H1 (cell line): ENCODE measurements around the gene OR2V1. TPM values are rescaled to one million over a fixed set of nuclear protein-coding genes. Genes with fewer than 3 reads are reported as not detected.

Source experiments
- ASH2L ChIP-seq: fragments of 200-600, 300-600 bp; sonication (generic); IDR thresholded peaks from one replicate; pipeline ENCODE4 v1.7.1; 2017; ENCODE audit warnings: low read length
- BCL11A ChIP-seq, 2 experiments: IDR thresholded peaks; one replicate each; pipeline ENCODE4 v1.6.1; 2011; ENCODE audit warnings: low read depth in 2 of 2, low read length in 2 of 2, mild to moderate bottlenecking in 2 of 2
- BRCA1 ChIP-seq: IDR thresholded peaks from 2 replicates; pipeline ENCODE4 v1.6.1; 2012; ENCODE audit warnings: low read depth, low read length, improper control_type of control experiment
- CHD1 ChIP-seq: IDR thresholded peaks from 2 replicates; pipeline ENCODE4 v1.6.1; 2012; ENCODE audit warnings: low read depth, low read length, improper control_type of control experiment
- CHD2 ChIP-seq: IDR thresholded peaks from 2 replicates; pipeline ENCODE4 v1.6.1; 2012; ENCODE audit warnings: low read length, improper control_type of control experiment
- CTCF ChIP-seq, 3 experiments: IDR thresholded peaks; 1 replicate in 2 of 3; 2 replicates in 1 of 3; pipeline versions ENCODE4 v1.5.1 to v1.6.1; 2011; ENCODE audit warnings: low read length in 3 of 3, mild to moderate bottlenecking in 3 of 3, inconsistent platforms in 2 of 3, low read depth in 1 of 3, moderate library complexity in 1 of 3; ENCODE audit not compliant: insufficient read depth in 1 of 3; ENCODE audit errors: control extremely low read depth in 1 of 3
- EZH2 ChIP-seq: fragments of 200-600 bp; sonication (generic); IDR thresholded peaks from 2 replicates; pipeline ENCODE4 v1.7.1; 2012; ENCODE audit warnings: low read depth, mild to moderate bottlenecking, moderate library complexity, low read length, inconsistent platforms; ENCODE audit not compliant: severe bottlenecking
- HDAC6 ChIP-seq: IDR thresholded peaks from one replicate; pipeline ENCODE4 v1.7.1; 2012; ENCODE audit warnings: low read depth, mild to moderate bottlenecking, inconsistent platforms, low read length, moderate library complexity
- JUND ChIP-seq: IDR thresholded peaks from 2 replicates; pipeline ENCODE4 v1.6.1; 2011; ENCODE audit warnings: mild to moderate bottlenecking, improper control_type of control experiment, low read length
- NRF1 ChIP-seq: IDR thresholded peaks from 2 replicates; pipeline ENCODE4 v1.6.1; 2011; ENCODE audit warnings: mild to moderate bottlenecking, low read depth, low read length, improper control_type of control experiment
- PHF8 ChIP-seq: fragments of 200-600 bp; sonication (generic); conservative IDR thresholded peaks from 2 replicates; pipeline ENCODE4 v1.7.1; 2012; ENCODE audit warnings: low read depth, mild to moderate bottlenecking, inconsistent platforms, low read length, moderate library complexity
- RFX5 ChIP-seq: IDR thresholded peaks from 2 replicates; pipeline ENCODE4 v1.6.1; 2011; ENCODE audit warnings: low read depth, low read length, improper control_type of control experiment, borderline replicate concordance
- RNF2 ChIP-seq: fragments of 200-900, 300-1000 bp; sonication (generic); IDR thresholded peaks from 2 replicates; pipeline ENCODE4 v1.7.1; 2016; ENCODE audit warnings: borderline replicate concordance, low read depth, mild to moderate bottlenecking, antibody characterized with exemption, low read length; ENCODE audit not compliant: poor library complexity, severe bottlenecking; ENCODE audit errors: missing control alignments
- SIRT6 ChIP-seq: IDR thresholded peaks from one replicate; pipeline ENCODE4 v1.7.1; 2012; ENCODE audit warnings: low read length, inconsistent platforms
- SP2 ChIP-seq: IDR thresholded peaks from 2 replicates; pipeline ENCODE4 v1.6.1; 2012; ENCODE audit warnings: mild to moderate bottlenecking, low read length, inconsistent platforms
- TBP ChIP-seq: IDR thresholded peaks from 2 replicates; pipeline ENCODE4 v1.6.1; 2011; ENCODE audit warnings: low read depth, low read length, improper control_type of control experiment
- TCF12 ChIP-seq: IDR thresholded peaks from 2 replicates; pipeline ENCODE4 v1.6.1; 2011; ENCODE audit warnings: low read depth, mild to moderate bottlenecking, low read length
- TEAD4 ChIP-seq: IDR thresholded peaks from 2 replicates; pipeline ENCODE4 v1.6.1; 2012; ENCODE audit warnings: low read depth, low read length, inconsistent platforms, mixed read lengths
- USF2 ChIP-seq: IDR thresholded peaks from 2 replicates; pipeline ENCODE4 v1.6.1; 2011; ENCODE audit warnings: low read length, improper control_type of control experiment
- polyA plus RNA-seq, 7 experiments: library from polyadenylated mRNA; depleted of rRNA in 3 of 7; stranded (reverse) in 5 of 7; unstranded in 2 of 7; fragments of >200 nt in 5 of 7; fragments of 200-250 nt in 2 of 7; gene quantifications; 1 replicate in 5 of 7; 2 replicates in 1 of 7; 4 replicates in 1 of 7; pipeline versions ENCODE4 v1.2.1 to v1.2.3, GENCODE V29; 2011 to 2013; ENCODE audit warnings: missing spikeins in 2 of 7, mixed read lengths in 2 of 7
- total RNA-seq: library from RNA; stranded (reverse); fragmentation: NEBNext Ultra II Directional; extraction: Animal tissue kit (Norgen Biotek cat#: 25700); gene quantifications from 2 replicates; pipeline ENCODE4 v1.2.1, GENCODE V29; 2021

OR2V1 gene
- total and polyA plus RNA-seq, 2 of the 8 experiments (the other 6 are each of a cell fraction or from before 2014, with no cell fraction given), result not detected

- TF ChIP-seq ASH2L (peak; percentile 47), TCF12 (no peak), CTCF (IDR thresholded peaks at IDR 0.05; ENCODE audit: control extremely low read depth in 1 of 3, insufficient read depth in 1 of 3, low read depth in 1 of 3, low read length in 3 of 3) (no peak), CHD1 (no peak), NRF1 (no peak), PHF8 (no peak), JUND (no peak), BCL11A (IDR thresholded peaks at IDR 0.05; ENCODE audit: low read depth in 2 of 2, low read length in 2 of 2) (no peak), EZH2 (no peak), CHD2 (no peak), USF2 (no peak), TBP (peak; percentile 94; the same call in 1 of the 2 replicates), BRCA1 (no peak), SIRT6 (no peak), TEAD4 (no peak), HDAC6 (no peak), SP2 (no peak), RNF2 (no peak), RFX5 (no peak)
- TF ChIP-seq, all 59 proteins: peak for 4
Observed at GRCh38 chr5:181163487-181164075, 32.6 kb upstream of the OR2V1 start (continued).
